HG02642 (cell line): ENCODE results near the gene AKAP6.
A peak's percentile ranks its signal among the peaks of the same experiment; 100 is the strongest.
"Not testable (repeated sequence)": the region's sequence is repeated elsewhere in the genome, so short reads cannot be mapped to it uniquely, and the experiment has no call there.

Source experiments
- ATAC-seq: cut with Tn5 transposase; IDR thresholded peaks from one replicate; pipeline ENCODE4 v1.9.1; 2021; ENCODE audit warnings: mild to moderate bottlenecking; ENCODE audit not compliant: unreplicated experiment, poor library complexity

Gene AKAP6

DNA sequence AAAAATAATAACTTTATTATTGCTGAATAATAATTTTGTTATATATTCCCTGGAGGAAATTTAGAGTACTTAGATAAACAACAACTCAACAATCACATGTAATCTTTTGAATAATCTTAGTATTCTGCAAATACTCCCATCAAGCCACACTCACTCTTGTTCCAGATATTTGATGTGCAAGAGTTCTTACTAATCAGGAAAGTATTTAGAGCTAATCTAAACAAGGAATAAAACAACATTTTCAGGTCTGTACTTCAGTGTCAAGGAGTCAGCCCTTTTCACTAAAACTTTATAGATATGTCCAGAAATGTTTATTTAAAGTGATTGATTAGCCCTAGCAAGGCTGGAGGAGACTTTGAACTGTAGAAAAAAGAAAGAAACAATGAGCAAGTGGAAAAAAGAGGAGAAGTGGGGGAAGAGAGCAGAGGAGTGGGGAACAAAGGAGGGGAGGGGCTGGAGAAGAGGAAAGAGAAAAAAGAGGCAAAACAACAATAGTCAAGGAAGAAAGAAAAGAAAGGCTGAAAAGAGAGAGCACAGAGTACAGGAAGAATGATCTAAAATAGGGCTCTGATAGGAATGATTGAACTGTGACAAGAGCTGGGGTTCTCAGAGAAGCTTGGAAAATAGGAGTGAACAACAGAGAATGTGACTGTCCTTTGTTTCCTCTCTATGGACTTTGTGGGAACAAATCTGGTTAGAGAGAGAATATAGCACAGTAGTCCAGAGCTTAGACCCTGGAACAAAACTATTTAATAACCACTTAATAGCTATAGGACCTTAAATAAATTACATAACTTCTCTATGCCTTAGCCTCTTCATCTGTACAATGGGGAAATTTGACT, 238.7 kb downstream of the AKAP6 start:
- ATAC-seq, result no peak

DNA sequence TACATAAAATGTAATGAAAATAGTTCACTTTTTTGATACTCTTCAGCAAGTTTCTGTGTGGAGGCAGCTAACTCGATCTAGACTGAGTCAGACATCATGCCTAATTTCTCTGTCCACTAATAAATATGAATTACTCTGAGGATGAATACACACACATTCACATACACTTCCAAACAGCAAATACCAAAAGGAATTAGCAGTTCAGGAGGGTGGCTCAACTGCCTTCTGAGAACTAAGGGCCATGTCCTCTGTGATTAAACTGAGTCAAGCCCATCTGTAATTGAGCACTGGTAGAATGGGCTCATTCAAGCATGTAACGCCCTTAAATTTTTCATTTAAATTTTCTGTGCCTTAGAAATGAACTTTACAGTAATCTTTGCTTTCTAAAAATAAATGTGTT, 242.5 kb downstream of the AKAP6 start:
- no peak for ATAC-seq

DNA sequence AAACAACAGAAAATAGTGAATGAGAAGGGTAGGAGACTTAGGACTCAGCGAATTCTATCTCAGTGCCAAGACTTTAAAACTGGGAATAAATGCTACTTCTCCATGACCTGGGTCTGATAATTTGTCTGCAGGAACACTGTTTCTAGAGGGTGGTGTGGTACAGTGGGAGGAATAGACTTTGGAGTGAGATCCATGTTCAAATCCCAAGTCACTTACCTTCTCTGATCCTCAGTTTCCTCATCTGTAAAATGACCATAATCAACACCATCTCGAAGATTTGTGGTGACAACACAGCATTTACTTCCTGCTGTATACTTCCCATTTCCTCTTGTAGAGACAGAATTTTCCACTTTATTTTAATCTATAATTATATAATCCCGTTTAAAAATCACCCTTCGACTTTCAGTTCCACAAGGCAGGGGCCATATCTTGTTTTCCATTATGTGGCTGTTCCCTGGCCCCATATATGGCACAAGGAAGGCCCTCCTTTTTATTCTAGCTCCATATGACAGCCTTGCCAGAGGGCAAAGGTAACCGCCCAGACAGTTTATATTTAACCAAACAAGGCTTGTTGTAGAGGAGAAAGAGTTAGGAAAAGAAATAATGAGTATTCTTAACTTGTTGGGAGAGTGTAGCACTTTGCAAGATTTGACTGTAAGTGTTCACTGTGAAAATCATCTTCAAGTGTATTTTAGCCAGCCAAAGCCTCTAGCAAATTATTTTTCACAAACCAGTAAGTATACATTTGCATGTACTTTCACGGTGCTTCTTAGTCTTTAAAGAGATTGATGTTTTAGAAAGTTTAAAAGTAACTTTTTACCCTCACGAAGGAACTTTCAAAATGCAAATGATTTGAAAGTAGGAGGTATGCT, 243.1 kb downstream of the AKAP6 start:
- peak; percentile 64 for ATAC-seq

DNA sequence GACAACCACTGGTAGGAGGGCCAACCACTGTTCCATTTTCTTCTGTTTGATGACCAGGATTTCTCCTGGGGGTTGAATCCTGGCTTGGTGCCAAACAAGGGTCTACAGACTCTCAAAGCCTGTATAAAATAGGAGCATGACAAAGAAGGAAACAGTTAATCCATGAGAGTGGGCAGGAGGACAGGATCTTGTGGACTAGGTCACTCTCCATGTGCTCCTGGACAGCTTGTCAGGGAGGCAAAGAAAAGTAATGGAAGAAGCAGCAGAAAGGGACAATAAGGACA, 243.7 kb downstream of the AKAP6 start:
- ATAC-seq, result no peak

DNA sequence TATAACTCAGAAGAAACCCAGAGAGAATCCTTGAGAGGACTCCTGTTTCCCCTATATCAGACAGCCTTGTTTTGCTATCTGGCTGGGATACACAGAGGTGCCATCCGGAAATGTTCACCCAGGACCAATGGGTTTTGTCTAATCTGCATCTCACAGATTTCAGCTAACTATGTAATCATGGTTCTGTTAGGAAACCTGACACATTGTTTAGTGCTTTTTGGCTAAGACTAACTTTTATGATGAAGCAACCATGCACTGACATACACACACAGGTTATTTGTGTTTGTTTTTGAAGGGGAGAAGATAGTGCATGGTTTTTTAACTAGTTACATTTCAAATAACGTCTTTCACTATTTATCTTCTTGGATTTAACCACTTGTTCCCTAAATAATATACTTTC, 245.2 kb downstream of the AKAP6 start:
- ATAC-seq, result no peak

DNA sequence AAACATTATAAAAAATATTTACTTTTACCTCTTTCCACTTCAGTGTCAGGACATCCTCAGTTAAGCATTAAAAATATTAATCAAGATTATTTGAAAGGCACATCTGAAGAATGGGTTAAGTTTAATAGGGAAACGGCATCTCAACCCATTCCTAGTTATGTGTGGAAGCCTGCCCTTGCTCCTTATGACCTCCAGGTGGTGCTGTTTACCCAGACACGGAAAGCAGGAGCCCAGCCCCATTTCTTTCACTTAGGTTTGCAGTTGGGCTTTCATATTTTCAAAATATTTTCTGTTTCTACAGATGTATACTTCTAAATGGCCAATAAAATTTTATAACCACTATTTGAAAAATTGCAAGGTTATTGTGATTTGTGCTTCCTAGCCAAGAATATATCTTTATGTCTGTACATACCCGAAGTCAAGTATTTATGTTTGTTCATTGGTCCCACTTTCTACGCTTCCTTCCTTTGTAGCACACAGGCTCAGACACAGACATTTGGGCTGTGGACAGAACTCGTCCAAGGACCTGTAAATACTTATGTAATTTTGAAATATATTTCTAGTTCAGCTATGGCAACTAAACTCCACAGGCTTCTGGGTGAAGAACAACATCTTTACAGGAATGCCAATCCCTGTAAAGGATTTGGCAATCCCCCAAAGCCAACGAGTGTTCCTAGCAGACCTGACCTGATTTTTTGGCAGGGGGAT, 247.1 kb downstream of the AKAP6 start:
- peak; percentile 71 for ATAC-seq

DNA sequence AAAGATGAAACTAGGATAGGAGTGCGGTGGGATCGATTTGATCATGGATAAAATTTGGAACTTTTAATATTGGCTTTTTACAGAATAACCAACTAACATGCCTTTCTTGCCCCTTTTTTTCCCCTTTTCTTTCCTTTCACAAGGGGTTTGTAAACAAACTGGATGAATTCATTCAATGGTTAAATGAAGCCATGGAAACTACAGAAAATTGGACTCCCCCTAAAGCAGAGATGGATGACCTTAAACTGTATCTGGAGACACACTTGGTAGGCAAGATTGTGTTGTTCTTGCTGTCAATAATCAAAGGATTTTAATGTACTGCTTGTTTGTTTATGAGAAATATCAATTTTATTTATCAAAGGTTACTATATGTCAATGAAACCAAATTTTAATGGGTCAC, 247.9 kb downstream of the AKAP6 start:
- no peak for ATAC-seq

DNA sequence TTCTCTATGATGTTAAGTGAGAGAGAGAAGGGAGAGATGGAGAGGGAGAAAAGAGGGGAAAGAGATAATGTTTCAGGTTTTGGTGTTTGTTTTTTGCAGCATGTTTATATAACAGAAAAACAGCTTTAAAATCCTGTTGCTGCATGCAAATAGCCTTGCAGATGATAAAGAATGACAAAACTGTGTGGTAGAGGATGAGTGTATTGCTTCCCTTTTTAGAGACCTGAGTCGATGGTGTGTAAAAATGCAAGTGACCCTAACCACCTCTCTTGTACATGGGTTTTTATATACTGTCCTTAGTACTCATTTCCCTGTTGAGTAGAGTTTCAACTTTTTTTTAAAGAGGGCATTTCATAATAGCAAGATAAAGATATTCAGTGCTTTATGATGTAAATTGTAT, 249.1 kb downstream of the AKAP6 start:
- peak; percentile 86 for ATAC-seq

DNA sequence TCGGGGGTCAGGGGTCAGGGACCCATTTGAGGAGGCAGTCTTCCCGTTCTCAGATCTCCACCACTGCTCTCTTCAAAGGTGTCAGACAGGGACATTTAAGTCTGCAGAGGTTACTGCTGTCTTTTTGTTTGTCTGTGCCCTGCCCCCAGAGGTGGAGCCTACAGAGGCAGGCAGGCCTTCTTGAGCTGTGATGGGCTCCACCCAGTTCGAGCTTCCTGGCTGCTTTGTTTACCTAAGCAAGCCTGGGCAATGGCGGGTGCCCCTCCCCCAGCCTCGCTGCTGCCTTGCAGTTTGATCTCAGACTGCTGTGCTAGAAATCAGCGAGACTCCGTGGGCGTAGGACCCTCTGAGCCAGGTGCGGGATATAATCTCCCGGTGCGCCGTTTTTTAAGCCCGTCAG, 254.3 kb downstream of the AKAP6 start:
- ATAC-seq, result not testable (repeated sequence)

DNA sequence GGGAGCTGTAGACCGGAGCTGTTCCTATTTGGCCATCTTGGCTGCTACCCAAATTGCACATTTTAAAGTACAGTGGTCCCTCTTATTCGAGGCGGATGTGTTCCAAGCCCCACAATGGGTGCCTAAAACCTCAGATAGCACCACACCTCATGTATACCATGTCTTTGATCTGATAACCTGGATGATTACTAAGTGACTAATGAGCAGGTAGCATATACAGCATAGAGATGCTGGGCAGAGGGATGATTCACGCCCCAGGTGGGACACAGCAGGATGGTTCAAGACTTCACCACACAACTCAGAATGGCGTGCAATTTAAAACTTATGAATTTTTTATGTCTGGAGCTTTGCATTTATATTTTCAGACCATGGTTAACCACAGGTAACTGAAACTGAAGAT, 255.0 kb downstream of the AKAP6 start:
- ATAC-seq, result no peak

DNA sequence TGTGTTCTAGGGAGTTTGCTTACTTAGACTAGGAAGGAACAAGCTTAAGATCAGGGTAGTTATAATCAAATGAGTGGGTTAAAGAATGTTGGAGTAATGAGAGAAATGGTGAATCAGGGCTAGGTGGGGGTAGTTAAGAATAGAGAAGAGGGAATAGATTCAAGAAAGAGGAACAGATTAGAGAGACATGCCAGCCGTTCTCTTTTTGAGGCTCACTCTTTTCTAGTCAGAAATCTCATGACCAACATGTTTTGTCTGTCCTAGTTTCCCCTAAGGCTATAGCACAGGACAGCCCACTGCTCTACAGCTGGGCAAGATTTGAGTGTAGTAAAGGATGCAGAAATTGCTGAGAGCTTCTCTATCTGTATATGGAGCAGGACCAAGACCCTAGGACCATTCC, 258.4 kb downstream of the AKAP6 start:
- no peak for ATAC-seq

DNA sequence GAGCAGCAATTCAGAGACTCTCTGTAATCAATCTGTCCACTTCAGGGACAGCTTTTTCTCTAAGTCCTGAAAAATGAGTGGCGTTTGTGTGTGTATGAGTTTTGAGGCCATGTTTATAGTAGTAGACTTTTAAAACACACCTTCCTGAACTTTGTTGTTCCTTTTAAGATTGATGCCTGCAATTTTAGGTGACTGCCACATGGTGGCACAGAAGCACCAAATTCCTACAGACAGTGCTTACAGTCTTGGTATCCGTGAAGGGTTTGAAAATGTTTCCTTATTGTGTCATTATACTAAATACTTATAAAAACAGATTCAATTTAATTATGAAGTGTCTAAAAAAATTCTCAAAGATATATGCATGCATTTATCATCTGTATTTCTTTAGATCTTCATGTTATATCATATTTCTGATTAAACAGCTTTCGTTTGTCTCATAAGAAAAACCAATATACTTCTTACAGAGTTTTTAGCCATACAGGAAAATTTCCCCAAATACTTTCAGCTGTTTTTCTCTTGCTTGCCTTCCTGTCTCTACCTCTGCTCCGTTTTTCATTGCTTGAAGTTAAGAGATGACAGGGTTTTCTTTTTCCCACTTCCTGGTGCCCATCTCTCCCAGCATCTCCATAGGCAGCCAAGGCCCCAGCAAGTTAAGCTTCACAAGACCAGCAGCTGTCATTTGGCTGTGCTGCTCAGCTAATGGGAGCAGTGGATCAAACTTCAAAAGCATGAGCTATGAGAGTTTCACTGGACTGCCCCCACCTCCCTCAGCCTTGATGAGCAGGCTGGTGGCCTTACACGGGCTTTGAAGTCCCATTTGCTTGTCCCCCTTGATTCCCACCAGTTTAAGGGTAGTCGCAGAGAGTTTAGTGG, 259.6 kb downstream of the AKAP6 start:
- peak; percentile 43 for ATAC-seq

DNA sequence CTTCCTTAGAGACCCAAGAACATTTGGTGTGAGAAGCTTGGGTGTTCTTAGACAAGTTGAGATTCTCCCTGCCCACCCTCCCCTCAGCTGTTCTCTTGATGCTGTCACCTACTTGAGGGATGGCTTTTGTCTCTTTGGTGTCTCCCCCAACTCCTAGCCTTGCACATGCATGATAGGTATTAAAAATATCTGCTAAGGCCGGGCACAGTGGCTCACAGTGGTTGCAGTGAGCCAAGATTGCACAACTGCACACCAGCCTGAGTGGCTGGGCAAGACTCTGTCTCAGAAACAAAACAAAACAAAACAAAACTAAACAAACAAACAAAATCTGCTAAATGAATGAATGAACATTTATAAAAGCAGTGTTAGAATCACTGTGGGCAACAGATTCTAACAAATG, 261.1 kb downstream of the AKAP6 start:
- no peak for ATAC-seq

DNA sequence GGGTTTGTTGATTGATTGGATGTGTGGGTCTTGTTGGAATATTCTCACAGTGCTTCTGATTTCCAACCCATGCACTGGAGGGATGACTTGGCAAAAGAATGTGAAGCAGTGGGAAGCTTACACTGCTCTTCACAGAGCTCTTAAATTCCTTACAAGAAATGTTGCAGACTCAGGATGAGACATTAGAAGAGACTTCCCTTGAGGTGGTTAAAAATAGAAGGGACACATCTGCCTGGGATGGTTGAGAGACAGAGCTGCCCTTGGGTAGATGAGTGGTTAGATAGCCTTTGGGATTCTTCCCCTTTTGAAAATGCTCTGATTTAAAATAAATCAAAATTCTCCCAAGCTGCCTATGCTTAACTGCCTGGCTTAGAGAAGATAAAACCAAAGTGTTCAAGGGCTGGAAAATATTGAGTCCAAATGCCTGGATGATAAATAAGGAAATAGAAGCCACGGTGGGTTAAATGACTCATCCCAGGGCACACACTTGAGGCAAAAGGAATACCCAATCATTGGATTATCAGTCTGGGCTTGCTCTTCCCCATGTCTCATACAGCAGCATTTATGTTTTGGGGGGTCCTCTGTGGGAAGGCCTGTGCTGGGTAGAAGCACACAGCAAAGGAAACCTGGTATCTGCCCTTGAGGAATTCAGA, 264.3 kb downstream of the AKAP6 start:
- no peak for ATAC-seq

DNA sequence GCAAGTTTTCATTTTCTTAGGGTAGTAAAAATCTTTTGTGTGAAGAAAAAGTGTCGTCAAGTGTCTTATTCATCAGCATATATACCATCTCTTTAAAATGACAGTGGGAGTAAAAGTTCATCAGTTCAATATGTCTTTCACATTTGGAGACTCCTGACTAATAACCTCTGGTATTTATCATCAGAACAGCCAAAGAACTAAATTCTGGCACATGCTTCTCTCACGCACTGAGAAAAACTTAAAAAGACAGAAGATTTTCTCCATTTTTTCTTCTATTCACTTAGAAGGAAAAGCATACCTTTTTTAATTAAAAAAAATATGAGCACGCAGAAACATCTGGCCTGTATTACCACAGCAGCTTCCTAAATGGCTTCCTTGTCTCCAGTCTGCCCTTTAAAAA, 265.7 kb downstream of the AKAP6 start:
- no peak for ATAC-seq

DNA sequence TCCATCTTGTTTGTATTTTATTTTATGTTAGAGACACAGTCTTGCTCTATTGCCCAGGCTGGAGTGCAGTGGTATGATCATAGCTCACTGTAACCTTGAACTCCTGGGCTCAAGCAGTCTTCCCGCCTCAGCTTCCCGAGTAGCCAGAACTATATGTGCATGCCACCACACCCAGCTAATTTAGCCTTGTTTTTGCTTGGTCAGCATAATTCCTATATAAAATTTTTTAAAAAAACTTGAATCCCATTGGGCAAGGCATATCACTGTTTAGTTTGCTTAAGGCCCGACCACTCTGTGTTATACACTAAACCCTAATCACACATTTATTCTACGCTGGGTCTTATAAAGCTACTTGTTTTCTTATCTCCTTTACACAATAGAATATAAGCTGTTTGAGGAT, 266.4 kb downstream of the AKAP6 start:
- no peak for ATAC-seq

DNA sequence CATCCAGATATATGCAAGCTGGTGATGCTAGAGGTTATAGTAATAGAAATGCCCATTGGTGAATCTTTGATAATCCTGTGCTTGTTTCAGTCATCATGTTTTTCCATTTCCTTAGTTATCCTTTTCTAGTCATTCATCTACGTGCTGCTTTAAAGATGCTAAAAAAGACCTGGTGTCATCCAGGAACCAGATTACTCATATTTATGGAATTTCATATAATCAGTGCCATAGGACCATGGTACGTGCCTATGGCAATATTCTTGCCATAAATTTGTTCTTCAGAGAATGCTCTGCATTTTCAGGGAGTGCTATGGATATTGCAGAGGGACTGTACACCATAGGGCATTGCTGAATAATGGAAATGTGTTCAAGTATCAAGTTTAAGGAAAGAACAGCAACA, 267.3 kb downstream of the AKAP6 start:
- ATAC-seq, result no peak

DNA sequence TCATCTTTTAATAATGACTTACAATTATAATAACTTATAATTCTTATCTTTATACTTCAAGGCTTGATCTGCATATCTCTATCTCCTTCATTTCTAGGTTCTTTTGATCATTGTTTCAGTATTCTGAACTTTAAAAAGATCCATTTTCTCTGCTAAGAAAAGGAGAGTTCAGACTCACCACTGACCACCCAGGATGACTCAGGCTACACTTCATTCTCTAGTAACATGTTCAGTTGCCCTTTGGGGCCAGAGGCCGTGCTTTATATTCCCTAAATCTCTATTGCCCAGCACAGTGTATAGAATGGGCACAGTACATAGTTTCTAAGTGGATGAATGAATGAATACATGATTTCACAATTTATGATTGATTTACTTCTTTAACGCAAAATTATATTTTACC, 268.7 kb downstream of the AKAP6 start:
- ATAC-seq, result no peak

DNA sequence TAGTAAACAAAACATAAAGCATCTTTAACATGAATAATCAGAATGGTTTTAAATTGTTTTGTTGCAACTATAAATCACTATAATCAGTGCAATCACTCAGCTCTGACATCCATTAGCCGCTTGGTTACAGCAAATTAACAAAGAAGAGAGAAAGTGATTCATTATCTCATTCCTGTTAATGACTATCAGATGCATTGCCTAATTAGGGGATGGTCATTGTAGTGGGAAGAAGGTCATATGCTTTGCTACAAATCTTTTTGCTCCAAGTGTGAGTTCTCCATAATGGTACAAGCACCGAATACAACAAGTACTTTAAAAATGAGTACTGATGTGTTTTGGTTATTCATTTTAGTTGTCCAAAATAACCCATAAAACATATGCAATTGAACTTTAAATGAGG, 272.0 kb downstream of the AKAP6 start:
- ATAC-seq, result no peak

DNA sequence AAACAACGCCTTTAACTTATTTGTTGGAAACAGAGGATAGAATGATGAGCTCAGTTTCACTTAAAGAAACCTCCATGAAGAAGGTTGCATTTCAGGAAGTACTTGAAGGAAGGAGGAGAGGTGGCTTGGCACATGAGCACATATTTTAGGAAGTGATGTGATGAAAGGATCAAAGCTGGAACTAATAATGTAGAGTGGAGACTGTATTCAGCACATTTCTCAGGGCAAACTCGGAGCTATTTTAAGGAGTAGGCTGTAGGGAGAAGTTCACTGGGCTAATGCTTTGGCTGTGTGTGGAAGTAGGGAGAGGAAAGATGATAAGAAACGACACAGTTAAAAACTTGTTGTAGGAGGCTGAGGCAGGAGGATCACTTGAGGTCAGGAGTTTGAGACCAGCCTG, 272.8 kb downstream of the AKAP6 start:
- no peak for ATAC-seq
